ENCODE results near the gene TPX2.
"Not testable (repeated sequence)": the region's sequence is repeated elsewhere in the genome, so short reads cannot be mapped to it uniquely, and the experiment has no call there.

Gene TPX2

DNA sequence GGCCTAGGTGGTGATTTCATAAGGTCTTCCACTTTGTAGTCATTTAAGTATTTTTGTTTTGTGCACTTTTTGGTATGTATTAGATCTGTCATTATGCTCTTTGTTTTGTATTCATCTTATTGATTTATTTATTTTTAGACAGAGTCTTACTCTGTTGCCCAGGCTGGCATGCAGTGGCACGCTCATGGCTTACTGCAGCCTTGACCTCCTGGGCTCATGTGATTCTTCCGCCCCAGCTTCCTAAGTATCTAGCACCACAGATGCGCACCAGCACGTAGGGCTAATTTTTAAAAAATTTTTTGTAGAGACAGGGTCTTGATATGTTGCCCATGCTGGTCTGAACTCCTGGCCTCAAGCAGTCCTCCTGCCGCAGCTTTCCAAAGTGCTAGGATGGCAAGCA lies 30.6 kb downstream of the TPX2 start:
- DNase-seq: no peak

DNA sequence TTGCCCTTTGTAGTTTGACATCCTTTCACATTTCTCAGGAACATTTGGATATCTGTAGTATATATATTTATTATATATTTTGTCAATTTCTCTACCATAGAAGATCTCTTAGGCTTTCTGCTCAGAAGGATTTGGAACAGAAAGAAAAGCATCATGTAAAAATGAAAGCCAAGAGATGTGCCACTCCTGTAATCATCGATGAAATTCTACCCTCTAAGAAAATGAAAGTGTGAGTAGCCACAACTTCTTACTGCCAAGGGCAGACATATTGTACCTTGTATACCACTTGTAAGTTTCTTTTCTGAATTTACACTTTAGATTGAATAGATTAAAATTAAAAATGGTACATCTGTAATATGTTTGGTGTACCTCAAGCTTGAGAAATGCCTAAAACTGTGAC lies 31.2 kb downstream of the TPX2 start:
- DNase-seq: no peak

DNA sequence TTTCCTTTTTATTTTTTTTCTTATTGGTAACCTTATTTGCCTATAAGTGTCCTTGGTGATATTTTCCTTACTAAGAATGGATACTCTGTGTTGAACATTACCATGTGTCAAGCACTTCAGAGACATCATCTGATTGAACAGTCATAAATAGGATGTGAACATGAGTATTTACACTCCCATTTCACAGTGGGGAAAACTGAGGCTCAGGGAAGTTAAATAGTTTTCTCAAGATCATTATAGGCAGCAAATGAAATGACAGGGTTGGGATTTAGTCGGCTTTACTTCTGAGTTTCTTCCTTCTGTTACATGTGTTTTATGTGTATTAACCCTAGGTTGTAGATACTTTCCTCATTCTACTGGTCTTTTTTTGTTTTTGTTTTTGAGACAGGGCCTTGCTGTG lies 35.3 kb downstream of the TPX2 start:
- DNase-seq: no peak

DNA sequence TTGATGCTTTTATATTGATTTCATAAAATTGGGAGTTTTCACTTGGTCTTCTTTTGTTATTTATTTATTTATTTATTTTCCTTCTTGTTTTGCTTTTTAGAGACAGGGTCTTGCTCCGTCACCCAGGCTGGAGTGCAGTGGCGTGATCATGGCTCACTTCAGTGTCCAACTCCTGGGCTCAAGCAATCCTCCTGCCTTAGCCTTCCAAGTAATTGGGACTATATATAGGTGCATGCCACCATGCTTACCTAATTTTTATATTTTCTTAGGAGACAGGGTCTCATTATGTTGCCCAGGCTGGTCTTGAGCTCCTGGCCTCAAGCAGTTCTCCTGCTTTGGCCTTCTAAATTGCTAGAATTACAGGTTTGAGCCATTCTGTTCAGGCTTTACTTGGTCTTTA lies 41.7 kb downstream of the TPX2 start:
- no peak for DNase-seq

DNA sequence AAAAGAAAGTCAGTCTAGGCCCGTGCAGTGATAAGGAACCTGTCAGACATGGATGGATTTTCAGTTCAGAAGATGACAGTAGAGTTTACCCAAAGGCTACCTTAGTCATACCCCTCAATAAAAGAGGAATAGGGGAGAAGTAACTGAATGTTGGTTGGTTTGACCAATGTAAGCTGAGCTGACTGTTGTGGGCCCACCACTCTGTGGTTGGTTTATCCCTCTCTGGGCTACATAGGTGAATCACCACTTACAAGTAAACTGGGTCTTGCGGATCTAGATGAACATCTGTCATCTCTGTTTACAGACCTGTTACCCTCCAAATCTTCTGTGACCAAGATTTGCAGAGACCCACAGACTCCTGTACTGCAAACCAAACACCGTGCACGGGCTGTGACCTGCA lies 42.9 kb downstream of the TPX2 start:
- DNase-seq: no peak

DNA sequence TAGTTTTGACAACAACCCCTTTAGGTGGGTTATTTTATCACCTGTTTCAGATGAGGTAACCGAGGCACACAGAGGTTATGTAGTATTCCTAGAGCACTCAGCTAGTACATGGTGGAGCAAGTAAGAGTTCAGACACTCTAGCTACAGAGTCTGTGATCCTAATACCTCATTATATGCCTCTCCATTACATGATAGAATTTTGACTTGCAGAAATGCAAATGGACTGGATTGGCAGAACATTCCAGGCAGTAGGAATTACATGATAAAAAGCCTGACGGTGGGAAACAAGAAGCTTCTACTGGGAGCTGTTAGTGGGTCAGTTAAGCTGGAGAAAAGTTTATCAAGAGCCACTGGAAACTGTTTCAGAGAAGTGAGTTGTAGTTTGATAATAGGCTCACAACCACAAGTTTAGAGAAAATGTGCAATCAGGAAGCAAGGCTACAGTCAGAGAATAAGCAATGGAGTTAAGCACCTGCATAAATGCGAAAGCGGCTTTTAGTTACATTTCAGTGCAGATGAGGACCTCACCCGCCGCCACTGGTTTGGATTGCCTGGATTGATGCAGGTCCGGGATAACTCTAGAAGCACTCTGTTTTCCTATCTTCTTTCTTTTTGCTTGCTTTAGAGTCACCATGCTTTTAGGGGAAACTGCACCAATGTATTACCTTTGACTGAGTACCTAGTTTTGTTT lies 45.4 kb downstream of the TPX2 start:
- DNase-seq: no peak

DNA sequence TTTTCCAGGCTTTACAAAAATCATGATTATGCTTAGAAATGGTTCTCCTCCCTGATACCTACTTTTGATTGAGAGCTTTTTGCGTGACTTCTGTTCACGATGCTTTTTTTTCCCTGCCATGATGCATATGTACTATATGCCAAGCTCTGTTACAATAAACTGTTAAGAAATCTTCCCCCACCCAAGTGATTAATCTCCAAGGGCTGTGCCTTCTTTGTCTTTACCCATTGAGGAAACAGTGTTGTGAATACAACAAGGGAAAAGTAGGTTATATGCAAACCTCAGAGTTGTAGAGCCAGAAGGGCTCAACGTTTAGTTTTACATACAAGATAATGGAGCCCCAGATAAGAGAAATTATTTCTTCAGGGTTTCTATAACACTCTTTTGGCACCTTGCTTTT lies 46.0 kb downstream of the TPX2 start:
- no peak for DNase-seq

DNA sequence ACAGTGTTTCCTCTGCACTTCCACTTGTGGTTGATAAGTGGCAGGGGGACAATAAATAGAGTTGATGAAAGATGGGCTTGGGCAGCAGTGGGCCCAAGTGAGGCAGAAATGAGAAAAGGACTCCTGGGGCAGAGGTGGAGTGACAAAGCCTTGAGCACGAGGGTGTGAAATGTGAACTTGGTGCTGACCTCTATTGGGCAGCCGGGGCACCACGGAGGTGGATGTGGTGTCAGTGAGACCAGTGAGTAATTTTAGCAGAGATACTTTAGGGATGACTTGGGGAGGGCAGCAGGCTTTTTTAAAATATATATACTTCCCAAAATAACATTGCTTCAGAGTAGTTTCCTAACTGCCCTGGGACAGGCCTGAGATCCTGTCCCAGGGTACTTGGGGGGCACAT lies 49.5 kb downstream of the TPX2 start:
- no peak for DNase-seq

DNA sequence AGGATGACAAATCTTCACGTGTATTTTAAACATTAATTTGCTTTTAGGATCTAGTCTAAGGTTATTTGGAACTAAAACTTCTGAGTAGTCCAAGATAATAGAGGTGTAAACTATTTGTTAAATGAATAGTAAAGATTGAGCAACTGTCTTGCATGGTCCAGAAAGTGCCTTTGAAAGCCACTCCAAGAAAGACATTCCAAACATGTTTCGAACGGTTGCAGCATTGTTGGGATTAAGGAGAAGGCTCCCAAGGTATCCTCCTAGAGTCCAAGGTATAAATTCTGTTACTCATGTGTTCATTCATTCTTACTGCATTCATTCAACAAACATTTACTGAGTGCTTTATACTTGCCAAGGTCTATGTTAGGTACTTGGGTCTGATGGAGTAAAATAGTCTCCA lies 51.3 kb downstream of the TPX2 start:
- no peak for DNase-seq

DNA sequence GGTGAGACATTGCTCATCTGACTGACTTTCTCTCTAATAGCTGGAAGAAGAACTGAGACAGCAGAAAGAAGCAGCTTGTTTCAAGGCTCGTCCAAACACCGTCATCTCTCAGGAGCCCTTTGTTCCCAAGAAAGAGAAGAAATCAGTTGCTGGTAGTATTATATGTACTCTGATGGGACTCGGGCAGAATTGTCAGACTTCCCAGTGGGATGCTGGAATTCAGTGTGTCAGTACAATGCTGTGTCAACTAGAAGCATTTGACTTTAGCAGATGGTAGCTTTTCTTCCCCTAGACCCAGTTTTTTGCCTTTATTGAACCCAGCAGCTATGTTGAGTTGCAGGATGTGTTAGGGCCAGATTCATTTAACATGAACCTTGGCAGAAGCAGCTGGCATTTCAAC lies 58.3 kb downstream of the TPX2 start:
- DNase-seq: no peak

DNA sequence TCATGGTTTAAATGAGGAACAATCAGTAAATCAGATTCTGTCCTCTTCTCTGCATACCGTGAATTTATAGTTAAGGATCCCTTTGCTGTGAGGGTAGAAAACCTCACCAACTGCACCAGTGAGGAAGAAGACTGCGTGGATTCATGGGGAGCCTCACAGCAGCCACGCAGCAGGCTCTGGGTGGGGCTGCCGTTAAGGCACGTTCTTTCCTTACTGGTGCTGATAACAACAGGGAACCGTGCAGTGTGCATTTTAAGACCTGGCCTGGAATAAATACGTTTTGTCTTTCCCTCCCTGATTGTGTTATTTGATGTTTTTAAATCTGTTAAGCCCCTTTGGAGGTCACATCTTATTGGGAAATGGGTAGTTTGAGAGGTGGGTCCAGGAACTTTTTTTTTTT lies 62.4 kb downstream of the TPX2 start:
- no peak for DNase-seq

DNA sequence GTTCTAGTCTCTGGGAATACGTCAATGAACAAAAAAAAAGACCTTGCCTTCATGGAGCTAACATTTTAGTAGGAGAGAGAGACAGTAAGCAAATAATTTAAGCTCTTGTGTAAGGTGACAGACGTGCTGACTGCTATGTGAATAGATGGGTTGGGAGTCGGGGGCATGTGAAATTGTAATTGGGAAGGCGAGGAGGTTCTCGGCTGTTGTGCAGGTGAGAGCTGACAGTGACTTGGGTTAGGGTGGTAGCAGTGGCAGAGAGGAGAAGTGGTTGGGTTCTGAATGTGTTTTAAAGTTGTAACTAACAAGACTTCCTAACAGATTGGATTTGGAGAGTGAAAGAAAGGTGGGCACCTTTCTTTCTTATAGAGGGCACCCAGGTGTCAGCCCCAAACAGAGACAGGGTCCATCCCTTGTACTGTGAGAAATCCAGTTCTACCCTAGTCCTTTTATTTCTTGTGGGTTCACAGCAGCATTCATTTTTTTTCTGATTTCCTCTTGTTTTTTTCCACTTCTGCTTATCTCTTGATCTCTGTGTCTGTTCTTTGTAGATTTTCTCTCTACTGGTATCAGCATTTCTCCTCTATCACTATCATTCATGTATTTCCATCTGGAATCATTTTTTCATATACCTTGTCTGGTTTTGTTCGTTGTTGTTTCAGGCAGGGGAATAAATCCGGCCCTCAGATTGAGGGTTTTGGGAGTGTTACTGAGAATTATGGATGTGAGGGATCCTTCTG lies 64.6 kb downstream of the TPX2 start:
- DNase-seq: no peak

DNA sequence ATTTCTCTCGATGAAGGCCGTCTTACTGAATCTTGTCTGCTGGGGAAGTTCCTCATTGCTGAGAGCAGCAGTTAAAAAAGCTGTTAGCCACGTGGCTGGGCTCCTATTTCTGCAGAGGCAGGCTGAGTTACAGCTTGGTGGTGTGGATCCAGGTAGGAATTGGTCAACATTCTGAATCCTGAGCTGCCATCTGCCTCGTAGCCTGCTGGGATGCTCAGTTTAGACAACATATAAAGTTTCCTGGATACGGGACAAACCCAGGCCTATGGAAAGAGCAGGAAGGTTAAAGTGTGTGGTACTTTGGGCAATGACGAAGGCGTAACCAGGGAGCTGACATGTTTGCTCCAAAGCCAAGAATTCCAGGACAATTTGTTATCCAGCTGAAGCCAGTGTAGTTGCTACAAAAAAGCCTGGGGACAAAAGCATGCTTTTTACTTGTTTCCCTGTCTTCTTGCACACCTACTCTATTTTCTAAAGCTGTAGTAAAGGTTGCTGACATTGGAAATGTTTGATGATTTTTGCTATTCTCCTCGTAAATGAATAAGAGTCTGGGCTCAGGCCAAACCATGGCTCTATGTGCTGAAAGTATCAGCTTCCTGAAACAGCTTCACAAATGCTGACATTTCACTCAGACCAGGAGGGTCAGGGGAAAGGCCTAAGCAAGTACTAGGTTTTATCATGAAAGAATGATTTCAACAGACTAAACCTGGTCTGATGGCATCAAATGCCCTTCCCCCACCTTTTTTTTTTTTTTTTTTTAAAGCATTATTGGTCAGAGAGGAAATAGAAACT lies 67.7 kb downstream of the TPX2 start:
- DNase-seq: no peak

DNA sequence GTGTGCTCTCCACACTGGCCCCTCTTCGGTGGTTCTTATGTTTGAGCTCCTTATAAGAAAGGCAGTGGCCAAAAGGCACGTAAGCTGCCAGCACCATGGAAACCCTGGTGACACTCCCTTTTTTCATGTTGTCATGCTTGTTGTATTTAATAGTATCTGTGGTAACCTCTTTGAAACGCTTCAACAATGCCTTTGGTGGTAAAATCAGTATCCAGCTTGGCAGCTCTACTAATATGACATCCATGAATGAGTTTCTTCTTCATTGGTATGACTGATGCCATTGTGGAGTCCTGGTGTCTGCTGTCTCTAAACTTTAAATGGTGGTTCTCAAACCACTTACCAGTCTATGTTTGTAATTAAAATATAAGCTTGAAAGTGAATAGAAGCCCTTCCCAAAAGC lies 69.4 kb downstream of the TPX2 start:
- no peak for DNase-seq

DNA sequence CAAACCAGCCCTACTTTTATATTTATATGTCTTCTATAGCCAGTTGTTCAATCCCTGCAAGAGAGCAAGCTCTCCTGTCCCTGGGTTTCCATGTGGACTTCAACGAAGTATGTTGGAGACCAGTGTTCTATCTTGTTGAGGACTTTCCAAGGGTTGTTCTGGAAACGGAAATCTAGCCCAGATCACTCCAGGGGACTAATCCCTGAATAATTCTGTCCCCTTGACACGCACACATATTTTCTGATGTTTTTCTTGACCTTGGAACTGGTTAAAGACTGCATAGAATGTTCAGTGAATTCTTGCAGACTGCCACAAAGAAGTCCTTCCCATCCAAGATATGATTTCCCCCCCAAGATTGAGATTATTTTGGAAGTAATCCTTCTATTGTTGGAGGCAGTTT lies 70.6 kb downstream of the TPX2 start:
- DNase-seq: no peak

DNA sequence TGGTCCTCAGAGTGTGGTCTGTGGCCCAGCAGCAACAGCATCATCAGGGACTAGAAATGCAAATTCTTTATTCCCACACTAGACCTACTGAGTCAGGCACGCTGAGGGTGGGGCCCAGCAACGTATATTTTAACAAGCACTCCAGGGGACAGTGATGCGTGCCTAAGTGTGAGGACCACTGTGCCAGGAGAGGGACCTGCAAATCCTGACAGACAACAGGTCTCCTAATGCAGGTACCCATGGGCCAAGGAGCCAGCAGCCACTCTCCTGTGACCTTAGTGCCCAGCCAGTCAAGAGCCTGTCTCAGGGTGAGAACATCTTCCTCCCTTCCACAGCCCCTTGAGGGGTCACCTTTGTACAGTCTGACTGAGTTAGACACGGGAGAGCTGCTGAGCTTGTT lies 72.1 kb downstream of the TPX2 start:
- DNase-seq: no peak

DNA sequence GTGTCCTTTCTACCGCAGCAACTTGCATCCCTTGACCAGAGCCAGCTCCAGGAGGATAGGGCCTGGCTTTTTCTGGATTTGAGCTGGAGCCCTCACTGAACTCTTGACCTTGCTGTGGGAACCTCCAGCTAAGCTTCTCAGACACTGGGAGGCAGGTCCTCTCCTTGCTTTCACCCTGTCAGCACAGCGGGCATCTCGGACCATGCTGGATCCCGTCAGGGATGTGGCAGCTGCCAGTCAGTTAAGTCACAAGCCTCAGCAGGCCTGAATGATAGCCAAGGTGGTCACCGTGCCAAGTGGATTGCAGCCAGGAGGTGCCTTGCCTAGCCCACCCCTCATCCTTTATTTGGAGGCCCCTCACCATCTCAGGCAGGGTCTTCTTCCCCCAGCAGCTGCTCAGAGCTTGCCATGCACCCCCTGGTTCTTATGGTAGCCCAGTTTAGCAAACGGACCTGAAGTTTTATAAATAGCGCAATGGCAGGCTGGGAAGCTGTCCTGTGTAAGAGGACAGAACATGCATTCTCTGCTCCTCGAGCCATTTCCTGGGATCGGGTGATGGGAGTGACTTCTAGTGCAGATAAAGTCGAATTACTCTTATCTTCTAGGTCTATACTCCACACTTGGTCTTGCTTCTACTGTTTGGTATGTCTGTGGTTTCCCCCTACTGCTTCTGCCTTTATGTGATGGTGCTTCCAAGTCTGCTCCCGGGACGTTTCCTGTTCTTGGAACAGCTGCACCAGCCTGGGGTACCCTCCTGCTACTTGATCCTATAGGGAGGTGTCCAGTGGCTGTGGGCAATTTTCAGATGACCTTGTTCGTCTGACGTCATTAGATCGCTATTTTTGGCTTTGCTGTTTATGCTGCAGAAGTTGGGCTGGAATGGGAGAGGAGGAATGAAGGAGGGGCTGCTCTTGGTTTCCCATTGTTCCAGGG lies 73.0 kb downstream of the TPX2 start:
- no peak for DNase-seq

DNA sequence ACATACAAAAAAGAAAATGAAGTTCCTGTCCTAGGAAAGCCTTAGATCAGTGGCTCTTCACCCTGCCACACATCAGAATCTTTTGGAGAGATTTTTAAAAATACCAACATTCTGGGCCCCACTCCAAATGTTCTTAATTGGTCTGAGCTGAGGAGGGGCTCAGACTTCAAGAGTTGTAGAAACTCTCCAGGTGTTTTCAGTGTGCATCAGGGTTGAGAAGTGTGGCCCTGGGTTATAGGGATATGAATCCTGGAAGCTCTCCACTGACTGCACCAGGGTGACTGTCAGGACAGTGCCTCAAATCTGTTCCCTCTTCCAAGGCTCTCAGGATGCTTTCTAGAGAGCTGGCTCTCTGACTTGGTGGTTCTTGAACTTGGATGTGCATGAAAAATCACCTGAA lies 74.5 kb downstream of the TPX2 start:
- DNase-seq: no peak

DNA sequence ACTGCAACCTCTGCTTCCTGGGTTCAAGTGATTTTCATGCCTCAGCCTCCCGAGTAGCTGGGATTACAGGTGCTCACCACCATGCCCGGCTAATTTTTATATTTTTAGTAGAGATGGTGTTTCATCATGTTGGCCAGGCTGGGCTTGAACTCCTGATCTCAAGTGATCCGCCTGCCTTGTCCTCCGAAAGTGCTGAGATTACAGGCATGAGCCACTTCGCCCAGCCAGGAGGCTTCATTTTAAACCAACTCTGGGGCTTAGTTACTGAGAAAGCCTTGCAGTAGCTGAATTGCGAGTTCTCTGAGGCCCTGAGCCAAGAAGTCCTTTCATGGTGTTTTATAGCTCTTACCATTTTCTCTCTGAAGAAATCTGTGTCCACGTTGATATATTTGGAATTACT lies 75.1 kb downstream of the TPX2 start:
- not testable (repeated sequence) for DNase-seq

DNA sequence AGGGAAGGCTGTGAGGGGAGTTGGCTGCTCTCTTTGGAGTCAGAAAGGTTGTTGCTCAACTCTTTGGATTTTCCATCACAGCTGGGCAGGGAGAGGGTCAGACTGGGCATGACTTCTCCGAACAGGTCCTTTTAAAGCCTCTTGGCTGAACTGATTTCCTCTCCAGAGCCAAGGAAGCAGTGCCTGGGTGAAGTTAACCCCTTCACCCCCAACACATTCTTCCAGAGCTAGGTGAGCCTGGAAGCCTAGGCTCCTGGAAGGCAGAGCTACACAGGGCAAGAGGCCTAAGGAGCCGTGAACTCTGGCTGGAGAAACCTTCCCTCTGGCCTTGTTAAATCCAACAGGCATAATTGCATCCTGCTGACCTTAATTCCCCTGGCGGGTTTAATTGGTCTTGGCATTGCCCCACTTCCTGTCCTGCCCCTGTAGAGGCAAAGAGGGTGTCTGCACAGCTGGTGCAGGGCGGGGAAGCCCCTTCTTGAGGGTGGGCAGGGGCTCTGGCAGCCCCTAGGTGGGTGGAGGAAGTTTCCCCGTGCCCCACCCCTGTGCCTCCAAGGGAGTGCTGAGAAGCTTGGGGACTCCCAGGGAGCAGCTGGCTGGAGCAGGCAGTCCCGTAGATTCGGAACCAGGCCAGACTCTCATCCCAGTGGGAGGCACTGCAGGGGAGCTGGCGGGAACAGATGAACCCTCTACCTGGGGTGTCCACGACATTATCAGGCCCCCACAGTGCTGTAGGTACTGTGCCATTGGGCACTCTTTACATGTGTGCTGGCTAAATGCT lies 76.5 kb downstream of the TPX2 start:
- no peak for DNase-seq

DNA sequence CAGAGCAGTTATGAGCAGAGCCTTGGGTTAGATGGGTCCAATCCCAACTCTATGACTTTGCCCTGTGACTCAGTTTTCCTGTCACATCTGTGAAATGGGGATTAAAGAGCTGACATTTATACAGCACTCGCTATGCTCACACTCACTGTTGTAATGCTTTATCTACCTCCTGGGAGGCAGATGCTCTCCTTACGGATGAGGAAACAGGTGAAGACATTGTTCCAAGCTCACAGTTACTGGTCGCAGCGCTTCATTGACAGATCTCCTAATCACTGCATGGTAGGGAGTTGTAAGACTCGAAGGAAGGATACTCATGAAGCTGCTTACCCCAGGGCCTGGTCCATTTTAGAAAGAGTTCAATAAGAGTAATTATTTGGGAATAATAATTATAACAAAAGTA lies 77.1 kb downstream of the TPX2 start:
- no peak for DNase-seq

DNA sequence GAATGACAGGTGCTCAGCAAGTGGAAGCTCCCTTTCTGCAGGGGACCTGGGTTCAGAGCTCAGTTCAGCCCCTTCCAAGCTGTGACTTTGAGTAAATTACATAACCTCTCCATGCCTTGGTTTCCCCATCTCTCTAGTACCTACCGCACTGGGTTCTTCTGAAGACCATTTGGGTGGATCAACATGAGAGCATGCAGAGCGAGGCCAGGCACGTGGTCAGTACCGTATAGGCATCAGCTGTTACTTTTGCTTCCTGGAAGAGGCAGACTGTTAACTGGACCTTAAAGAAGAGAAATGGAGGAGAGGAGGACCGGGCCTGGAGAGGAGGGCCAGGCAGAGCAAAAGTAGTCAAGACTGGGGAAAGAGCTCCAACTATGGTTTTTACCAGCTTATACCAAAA lies 78.4 kb downstream of the TPX2 start:
- DNase-seq: no peak

Measured in stimulated activated CD4-positive, alpha-beta T cell treated with anti-CD3 and anti-CD28 coated beads, Interleukin-15, amount 100 ng/mL, for 24 hours (primary cell).